Measurements from ENCODE around the gene ACAA1. TPM values are rescaled to one million over a fixed set of nuclear protein-coding genes. Genes with fewer than 3 reads are reported as not detected.
"Not testable (repeated sequence)": the region's sequence is repeated elsewhere in the genome, so short reads cannot be mapped to it uniquely, and the experiment has no call there.

Gene ACAA1
- total RNA-seq, 2 donors from 2014 or later: 78.2 to 79.3 TPM

GRCh38 chr3:38138349-38139190, 1.6 kb upstream of the ACAA1 start, which contains the start of gene MYD88:
Gene MYD88 (plus strand): TSS chr3:38138661. CDS start chr3:38138701, 40 bp downstream.
- H3K27ac Mint-ChIP-seq: peak within 1 kb of the TSS; percentile 97
- H3K4me3 Mint-ChIP-seq: peak within 1 kb of the TSS; percentile 99
- H3K9me3 ChIP-seq (ENCODE audit: control insufficient read depth, low read length, poor library complexity, severe bottlenecking): no peaks in the 10 kb centered on the region
- ATAC-seq (peak; percentile 63), DNase-seq (peak; percentile 69 to 79 (median 75))
- no peaks in the 10 kb centered on the region for H3K27me3 Mint-ChIP-seq
- H3K36me3 Mint-ChIP-seq (ENCODE audit: low read depth): peaks cover 6% of the 10 kb centered on the region
- peaks cover 57% of the 10 kb centered on the region for H3K4me1 Mint-ChIP-seq

DNA sequence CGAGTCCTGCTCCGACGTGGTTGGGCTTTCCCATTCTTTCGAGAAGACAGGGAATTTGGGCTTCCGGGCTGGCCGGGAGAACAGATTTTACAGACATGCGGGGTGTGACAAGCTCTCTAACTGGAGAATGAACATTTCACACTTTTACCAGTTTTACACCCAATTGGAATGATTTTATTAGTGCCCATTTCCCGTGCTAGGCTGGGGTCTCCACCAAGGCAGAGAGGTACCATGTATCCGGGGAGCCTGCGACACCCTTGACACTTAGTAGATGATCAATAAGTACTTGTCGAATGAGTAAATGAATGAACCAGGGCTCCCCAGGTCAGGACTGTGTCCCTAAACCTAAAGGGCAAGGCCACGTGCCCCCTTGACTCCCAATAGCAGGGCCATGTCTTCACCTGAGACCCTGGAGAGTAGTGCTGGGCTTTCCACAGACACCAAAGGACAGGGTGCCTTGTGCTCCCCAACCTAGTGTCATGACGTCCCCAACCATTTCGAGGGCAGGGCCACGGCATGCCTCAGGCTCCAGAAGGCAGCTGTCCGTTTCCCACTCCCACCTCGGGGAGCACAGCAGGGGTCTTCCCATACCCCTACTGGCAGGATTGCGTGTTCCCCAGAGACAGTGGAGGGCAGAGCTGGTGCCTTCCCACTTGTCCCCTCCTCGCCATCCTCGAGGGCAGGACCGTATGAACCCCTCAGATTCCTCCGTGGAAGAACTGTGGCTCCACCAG, 855 bp upstream of the ACAA1 start:
- Mint-ChIP-seq H3K27me3 (no peaks in the 10 kb centered on the region), H3K36me3 (ENCODE audit: low read depth) (peaks cover 6% of the 10 kb centered on the region), H3K27ac (peak overlapping the region; percentile 97), H3K4me1 (peaks cover 62% of the 10 kb centered on the region), H3K4me3 (peak overlapping the region; percentile 99)
- DNase-seq (no peak), ATAC-seq (no peak)
- H3K9me3 ChIP-seq (ENCODE audit: control insufficient read depth, low read length, poor library complexity, severe bottlenecking): no peaks in the 10 kb centered on the region

DNA sequence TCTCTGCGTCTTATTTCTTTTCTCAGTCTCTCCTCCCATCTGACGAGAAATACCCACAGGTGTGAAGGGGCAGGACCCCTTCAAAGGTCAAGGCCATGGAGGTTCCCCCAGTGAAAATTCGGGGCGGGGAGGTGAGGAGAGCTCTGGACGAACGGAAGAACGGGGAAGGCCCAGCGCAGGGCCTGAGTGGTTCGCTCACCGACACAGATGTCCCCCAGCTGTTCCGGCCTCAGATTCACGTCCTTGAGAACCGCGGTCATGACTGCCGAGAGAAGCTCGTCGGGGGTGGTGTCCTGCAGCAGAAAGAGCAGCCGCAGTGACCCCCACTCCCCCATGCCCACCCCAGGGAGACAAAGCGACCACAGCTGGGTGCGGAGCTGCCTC, 542 bp downstream of the ACAA1 start:
- ATAC-seq: no peak
- peaks cover 58% of the 10 kb centered on the region for H3K4me1 Mint-ChIP-seq
- DNase-seq: no peak
- H3K27me3 Mint-ChIP-seq: no peaks in the 10 kb centered on the region
- no peaks in the 10 kb centered on the region for H3K9me3 ChIP-seq (ENCODE audit: control insufficient read depth, low read length, poor library complexity, severe bottlenecking)
- peak overlapping the region; percentile 97 for H3K27ac Mint-ChIP-seq
- peak overlapping the region; percentile 99 for H3K4me3 Mint-ChIP-seq
- H3K36me3 Mint-ChIP-seq (ENCODE audit: low read depth): peaks cover 6% of the 10 kb centered on the region

DNA sequence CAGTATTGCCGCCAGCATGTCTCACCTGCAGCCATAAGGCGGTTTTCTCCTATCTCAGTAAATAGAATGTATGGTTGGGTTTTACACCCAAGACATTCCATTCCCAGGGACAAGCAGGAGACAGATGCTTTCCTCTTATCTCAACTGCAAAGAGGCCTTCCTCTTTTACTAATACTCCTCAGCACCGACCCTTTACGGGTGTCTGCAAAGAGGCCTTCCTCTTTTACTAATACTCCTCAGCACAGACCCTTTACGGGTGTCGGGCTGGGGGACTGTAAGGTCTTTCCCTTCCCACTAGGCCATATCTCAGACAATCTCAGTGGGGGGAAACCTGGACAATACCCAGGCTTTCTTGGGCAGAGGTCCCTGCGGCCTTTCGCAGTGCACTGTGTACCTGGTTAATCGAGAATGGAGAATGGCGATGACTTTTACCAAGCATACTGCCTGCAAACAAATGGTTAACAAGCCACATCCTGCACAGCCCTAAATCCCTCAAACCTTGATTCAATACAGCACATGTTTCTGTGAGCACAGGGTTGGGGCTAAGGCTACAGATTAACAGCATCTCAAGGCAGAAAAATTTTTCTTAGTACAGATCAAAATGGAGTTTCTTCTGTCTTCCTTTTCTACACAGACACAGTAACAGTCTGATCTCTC, 1.2 kb downstream of the ACAA1 start:
- not testable (repeated sequence) for H3K36me3 Mint-ChIP-seq (ENCODE audit: low read depth); ATAC-seq; H3K27me3 Mint-ChIP-seq; H3K9me3 ChIP-seq (ENCODE audit: control insufficient read depth, low read length, poor library complexity, severe bottlenecking); DNase-seq
- peaks cover 56% of the 10 kb centered on the region for H3K4me1 Mint-ChIP-seq
- H3K27ac Mint-ChIP-seq: peak overlapping the region; percentile 97
- H3K4me3 Mint-ChIP-seq: peak overlapping the region; percentile 99

DNA sequence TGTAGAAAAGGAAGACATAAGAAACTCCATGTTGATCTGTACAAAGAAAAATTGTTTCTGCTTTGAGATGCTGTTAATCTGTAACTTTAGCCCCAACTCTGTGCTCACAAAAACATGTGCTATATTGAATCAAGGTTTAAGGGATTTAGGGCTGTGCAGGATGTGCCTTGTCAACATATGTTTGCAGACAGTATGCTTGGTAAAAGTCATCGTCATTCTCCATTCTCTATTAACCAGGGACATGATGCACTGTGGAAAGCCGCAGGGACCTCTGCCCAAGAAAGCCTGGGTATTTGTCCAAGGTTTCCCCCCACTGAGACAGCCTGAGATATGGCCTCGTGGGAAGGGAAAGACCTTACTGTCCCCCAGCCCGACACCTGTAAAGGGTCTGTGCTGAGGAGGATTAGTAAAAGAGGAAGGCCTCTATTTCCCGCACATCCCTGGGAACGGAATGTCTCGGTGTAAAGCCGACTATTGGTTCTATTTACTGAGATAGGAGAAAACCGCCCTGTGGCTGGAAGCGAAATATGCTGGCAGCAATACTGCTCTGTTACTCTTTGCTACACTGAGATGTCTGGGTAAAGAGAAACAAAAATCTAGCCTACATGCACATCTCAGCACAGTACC, 2.3 kb downstream of the ACAA1 start:
- not testable (repeated sequence) for ATAC-seq; H3K9me3 ChIP-seq (ENCODE audit: control insufficient read depth, low read length, poor library complexity, severe bottlenecking); H3K36me3 Mint-ChIP-seq (ENCODE audit: low read depth); DNase-seq; H3K27me3 Mint-ChIP-seq
- peak overlapping the region; percentile 97 for H3K27ac Mint-ChIP-seq
- peak overlapping the region; percentile 67 for H3K4me3 Mint-ChIP-seq
- peaks cover 51% of the 10 kb centered on the region for H3K4me1 Mint-ChIP-seq

GRCh38 chr3:38133557-38134405, 3.1 kb downstream of the ACAA1 start:
- ATAC-seq (no peak), DNase-seq (no peak)
- H3K9me3 ChIP-seq (ENCODE audit: control insufficient read depth, low read length, poor library complexity, severe bottlenecking): no peaks in the 10 kb centered on the region
- H3K4me3 Mint-ChIP-seq: peak overlapping the region; percentile 67
- no peaks in the 10 kb centered on the region for H3K27me3 Mint-ChIP-seq
- peaks cover 52% of the 10 kb centered on the region for H3K4me1 Mint-ChIP-seq
- H3K36me3 Mint-ChIP-seq (ENCODE audit: low read depth): peaks cover 6% of the 10 kb centered on the region
- H3K27ac Mint-ChIP-seq: peak overlapping the region; percentile 97

DNA sequence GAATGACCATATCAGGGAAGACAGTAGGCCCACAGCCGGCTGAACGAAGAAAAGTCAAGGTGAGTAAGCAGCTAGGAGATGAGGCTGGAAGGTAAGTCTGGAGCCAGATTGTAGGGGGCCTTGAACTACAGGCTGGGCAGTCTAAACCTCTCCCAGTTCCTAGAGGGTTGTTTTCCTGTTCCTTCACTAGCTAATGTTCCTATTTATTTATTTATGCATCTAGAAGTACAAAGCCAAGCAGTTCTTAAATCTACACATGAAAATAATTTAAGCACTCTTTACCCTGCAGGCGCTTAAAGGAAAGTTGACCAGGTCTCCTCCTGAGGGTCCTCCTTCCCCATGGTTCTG, 3.7 kb downstream of the ACAA1 start:
- DNase-seq (no peak), ATAC-seq (no peak)
- peaks cover 50% of the 10 kb centered on the region for H3K4me1 Mint-ChIP-seq
- H3K4me3 Mint-ChIP-seq: no peak overlapping the region
- H3K9me3 ChIP-seq (ENCODE audit: control insufficient read depth, low read length, poor library complexity, severe bottlenecking): no peaks in the 10 kb centered on the region
- H3K27me3 Mint-ChIP-seq: no peaks in the 10 kb centered on the region
- H3K36me3 Mint-ChIP-seq (ENCODE audit: low read depth): peaks cover 6% of the 10 kb centered on the region
- peak overlapping the region; percentile 97 for H3K27ac Mint-ChIP-seq

- peaks cover 2% of the 10 kb centered on the region for H3K36me3 Mint-ChIP-seq (ENCODE audit: low read depth)
- ATAC-seq: no peak
These were observed 5.1 kb downstream of the ACAA1 start for GRCh38 chr3:38131621-38132369.

GRCh38 chr3:38130631-38131065, 6.3 kb downstream of the ACAA1 start:
- no peaks in the 10 kb centered on the region for H3K9me3 ChIP-seq (ENCODE audit: control insufficient read depth, low read length, poor library complexity, severe bottlenecking)
- no peak for DNase-seq
- Mint-ChIP-seq H3K4me1 (peaks cover 35% of the 10 kb centered on the region), H3K27ac (peak overlapping the region; percentile 16), H3K4me3 (no peak overlapping the region), H3K27me3 (no peaks in the 10 kb centered on the region), H3K36me3 (ENCODE audit: low read depth) (peaks cover 2% of the 10 kb centered on the region)
- no peak for ATAC-seq

More at GRCh38 chr3:38131621-38132369, 5.1 kb downstream of the ACAA1 start:
- H3K4me3 Mint-ChIP-seq: no peak overlapping the region
- no peaks in the 10 kb centered on the region for H3K9me3 ChIP-seq (ENCODE audit: control insufficient read depth, low read length, poor library complexity, severe bottlenecking)
- no peak for DNase-seq
- no peaks in the 10 kb centered on the region for H3K27me3 Mint-ChIP-seq
- H3K4me1 Mint-ChIP-seq: peaks cover 40% of the 10 kb centered on the region
- peak overlapping the region; percentile 43 for H3K27ac Mint-ChIP-seq

- no peaks in the 10 kb centered on the region for H3K27me3 Mint-ChIP-seq
- H3K9me3 ChIP-seq (ENCODE audit: control insufficient read depth, low read length, poor library complexity, severe bottlenecking): no peaks in the 10 kb centered on the region
- peaks cover 2% of the 10 kb centered on the region for H3K36me3 Mint-ChIP-seq (ENCODE audit: low read depth)
- peaks cover 30% of the 10 kb centered on the region for H3K4me1 Mint-ChIP-seq
- no peak for DNase-seq
- H3K4me3 Mint-ChIP-seq: no peak overlapping the region
- H3K27ac Mint-ChIP-seq: peak overlapping the region; percentile 16
- no peak for ATAC-seq
These were observed 7.9 kb downstream of the ACAA1 start for GRCh38 chr3:38129058-38129457.

DNA sequence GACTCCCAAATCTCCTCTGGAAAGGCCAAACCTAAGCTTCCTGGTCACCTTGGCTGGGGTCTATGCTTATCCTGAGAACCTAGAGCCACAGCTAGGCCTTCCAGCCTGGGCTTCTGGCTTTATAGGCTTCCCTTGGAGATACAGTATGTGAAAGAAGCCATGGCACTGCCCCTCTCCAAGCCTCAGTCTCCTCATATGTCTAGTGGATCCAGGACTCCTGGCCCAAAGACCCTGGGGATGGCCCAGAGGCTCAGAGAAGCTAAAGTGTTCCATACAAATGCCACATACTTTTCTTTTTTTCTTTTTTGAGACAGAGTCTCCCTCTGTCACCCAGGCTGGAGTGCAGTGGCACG, 8.6 kb downstream of the ACAA1 start:
- ATAC-seq: no peak
- Mint-ChIP-seq H3K36me3 (ENCODE audit: low read depth) (peaks cover 2% of the 10 kb centered on the region), H3K4me3 (no peak overlapping the region), H3K4me1 (peaks cover 27% of the 10 kb centered on the region), H3K27me3 (no peaks in the 10 kb centered on the region), H3K27ac (peak overlapping the region; percentile 16)
- DNase-seq: no peak
- H3K9me3 ChIP-seq (ENCODE audit: control insufficient read depth, low read length, poor library complexity, severe bottlenecking): no peaks in the 10 kb centered on the region

Data from T-helper 17 cell (primary cell).